K562 (cell line): ENCODE data around the gene ARMC12. TPM values are rescaled to one million over a fixed set of nuclear protein-coding genes. Genes with fewer than 3 reads are reported as not detected.

Experiments
- ATF6 ChIP-seq: sonication (generic); formaldehyde crosslinking; IDR thresholded peaks from 2 replicates; pipeline ENCODE4 v1.4.0; 2020; ENCODE audit warnings: mild to moderate bottlenecking, missing genetic modification reagents
- CREM ChIP-seq: IDR thresholded peaks from 2 replicates; pipeline ENCODE4 v1.6.1; 2014; ENCODE audit warnings: antibody characterized with exemption, low read depth
- CTBP1 ChIP-seq: fragments of 450-650 bp; IDR thresholded peaks from 2 replicates; pipeline ENCODE4 v1.6.1; 2016; ENCODE audit warnings: borderline replicate concordance
- DPF2 ChIP-seq: fragments of 450-650 bp; IDR thresholded peaks from 2 replicates; pipeline ENCODE4 v1.6.1; 2016
- NBN ChIP-seq: fragments of 450-650 bp; IDR thresholded peaks from 2 replicates; pipeline ENCODE4 v1.6.1; 2016; ENCODE audit warnings: low read depth, mild to moderate bottlenecking
- PHF21A ChIP-seq: fragments of 450-650 bp; IDR thresholded peaks from 2 replicates; pipeline ENCODE4 v1.6.1; 2017; ENCODE audit warnings: low read depth, borderline replicate concordance
- POLR2A ChIP-seq: fragments of 450-650 bp; conservative IDR thresholded peaks from 2 replicates; pipeline ENCODE4 v1.6.1; 2016
- PRDM10 ChIP-seq: fragments of 450-650 bp; IDR thresholded peaks from 2 replicates; pipeline ENCODE4 v1.6.1; 2018; ENCODE audit not compliant: partially characterized antibody
- RBM22 ChIP-seq: fragments of 200-400 bp; formaldehyde crosslinking; IDR thresholded peaks from 2 replicates; pipeline ENCODE4 v1.6.1; 2018; ENCODE audit warnings: low read length, low read depth; ENCODE audit not compliant: poor library complexity, severe bottlenecking
- RFX5 ChIP-seq: IDR thresholded peaks from 2 replicates; pipeline ENCODE4 v1.6.1; 2011; ENCODE audit warnings: low read depth, mild to moderate bottlenecking, improper control_type of control experiment, low read length
- RHOXF2B ChIP-seq: fragments of 250-450 bp; sonication (Bioruptor Pico); conservative IDR thresholded peaks from 2 replicates; pipeline ENCODE4 v1.5.1; 2021
- ZMIZ1 ChIP-seq, 2 experiments: fragments of 150-350 bp in 1 of 2; IDR thresholded peaks; 2 replicates each; pipeline ENCODE4 v1.6.1; 2012 to 2016; ENCODE audit warnings: low read depth in 2 of 2, low read length in 2 of 2, mild to moderate bottlenecking in 1 of 2, moderate library complexity in 1 of 2
- polyA plus RNA-seq, 8 experiments: library from polyadenylated mRNA; depleted of rRNA in 4 of 8; stranded (reverse) in 5 of 8; unstranded in 3 of 8; fragments of >200 nt; fragmentation: Nextera tagmentation in 2 of 8; fragmentation: Illumina TruSeq in 1 of 8; extraction: Ambion mirVana in 2 of 8; extraction: Trizol in 1 of 8; gene quantifications; 2 replicates each; pipeline versions ENCODE4 v1.2.1 to v1.2.3, GENCODE V29; 2011 to 2014; ENCODE audit warnings: inconsistent platforms in 1 of 8, missing spikeins in 1 of 8
- total RNA-seq, 7 experiments: library from RNA; depleted of rRNA in 6 of 7; stranded (reverse); fragments of >200 nt in 6 of 7; fragmentation: Illumina TruSeq in 2 of 7; extraction: Trizol in 2 of 7; gene quantifications; 2 replicates each; pipeline versions ENCODE4 v1.2.1 to v1.2.3, GENCODE V29; 2011 to 2021; ENCODE audit warnings: low replicate concordance in 1 of 7

ARMC12 gene
- total and polyA plus RNA-seq, 9 of the 15 experiments (the other 6 are each of a cell fraction or from before 2014, with no cell fraction given) = 0.09 to 0.58 (median 0.31) TPM; not detected in 3

GRCh38 chr6:35687658-35688604 lies 48.9 kb upstream of the ARMC12 start (continued):
- TF ChIP-seq ZMIZ1 (IDR thresholded peaks at IDR 0.05; ENCODE audit: low read depth in 2 of 2, low read length in 2 of 2) (0 out of 4 replicates have a peak, but pooled peaks of 1 of the 2 experiments have one; percentile 2), RFX5 (no peak), DPF2 (0 out of 2 replicates have a peak, but pooled peaks have one; percentile 62), POLR2A (0 out of 2 replicates have a peak, but pooled peaks have one; percentile 44), ATF6 (CRISPR knock-in tag) (peak; percentile 25; the same call in 1 of the 2 replicates), RBM22 (peak; percentile 48), CREM (peak; percentile 79), NBN (peak; percentile 87), CTBP1 (peak; percentile 77), PHF21A (0 out of 2 replicates have a peak, but pooled peaks have one; percentile 33), PRDM10 (peak; percentile 13), RHOXF2B (CRISPR knock-in tag) (no peak)
